HG03097 (cell line): Measurements from ENCODE around the gene SBNO2.

Source experiments
- ATAC-seq: cut with Tn5 transposase; IDR thresholded peaks from one replicate; pipeline ENCODE4 v1.9.1; 2021; ENCODE audit not compliant: unreplicated experiment, low FRiP score

SBNO2 gene

DNA sequence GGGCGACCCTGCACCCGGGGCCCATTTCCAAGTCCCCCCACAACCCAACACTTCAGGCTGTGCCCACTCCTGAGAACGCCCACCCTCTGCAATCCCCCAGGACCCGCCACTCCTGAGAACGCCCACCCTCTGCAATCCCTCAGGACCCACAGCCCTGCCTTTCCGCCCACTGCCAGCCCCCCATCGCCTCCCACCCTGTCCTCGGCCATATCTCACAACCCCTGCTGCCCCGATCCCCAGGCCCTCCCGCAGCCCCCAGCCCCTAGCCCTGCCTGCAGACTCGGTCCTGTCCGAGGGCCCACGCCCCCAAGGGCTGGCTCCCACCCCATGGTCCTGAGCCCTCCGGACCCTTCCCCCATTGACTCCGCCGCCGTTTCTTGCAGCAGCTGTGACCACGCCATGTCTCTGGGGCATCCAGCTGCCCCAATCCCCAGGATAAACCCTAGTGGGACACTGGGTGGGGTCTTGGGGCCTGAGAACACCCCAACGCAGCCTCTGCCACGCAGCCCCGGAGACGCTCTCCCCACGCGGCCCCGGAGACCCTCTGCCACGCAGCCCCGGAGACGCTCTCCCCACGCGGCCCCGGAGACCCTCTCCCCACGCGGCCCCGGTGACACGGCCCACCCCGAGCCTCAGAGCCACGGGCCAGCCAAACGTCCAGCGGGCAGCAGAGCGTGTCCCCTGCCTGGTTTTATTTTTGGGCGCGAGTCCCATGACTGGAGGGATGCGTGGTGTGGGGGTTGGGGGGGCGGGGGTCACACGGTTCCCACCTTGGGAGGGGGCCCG is 17.0 kb downstream of the SBNO2 start:
- no peak for ATAC-seq

GRCh38 chr19:1156305-1156801 is 17.7 kb downstream of the SBNO2 start:
- ATAC-seq: no peak

- ATAC-seq: no peak
Measured at GRCh38 chr19:1155352-1156304, 18.4 kb downstream of the SBNO2 start.

GRCh38 chr19:1154731-1155351 is 19.2 kb downstream of the SBNO2 start:
- no peak for ATAC-seq

DNA sequence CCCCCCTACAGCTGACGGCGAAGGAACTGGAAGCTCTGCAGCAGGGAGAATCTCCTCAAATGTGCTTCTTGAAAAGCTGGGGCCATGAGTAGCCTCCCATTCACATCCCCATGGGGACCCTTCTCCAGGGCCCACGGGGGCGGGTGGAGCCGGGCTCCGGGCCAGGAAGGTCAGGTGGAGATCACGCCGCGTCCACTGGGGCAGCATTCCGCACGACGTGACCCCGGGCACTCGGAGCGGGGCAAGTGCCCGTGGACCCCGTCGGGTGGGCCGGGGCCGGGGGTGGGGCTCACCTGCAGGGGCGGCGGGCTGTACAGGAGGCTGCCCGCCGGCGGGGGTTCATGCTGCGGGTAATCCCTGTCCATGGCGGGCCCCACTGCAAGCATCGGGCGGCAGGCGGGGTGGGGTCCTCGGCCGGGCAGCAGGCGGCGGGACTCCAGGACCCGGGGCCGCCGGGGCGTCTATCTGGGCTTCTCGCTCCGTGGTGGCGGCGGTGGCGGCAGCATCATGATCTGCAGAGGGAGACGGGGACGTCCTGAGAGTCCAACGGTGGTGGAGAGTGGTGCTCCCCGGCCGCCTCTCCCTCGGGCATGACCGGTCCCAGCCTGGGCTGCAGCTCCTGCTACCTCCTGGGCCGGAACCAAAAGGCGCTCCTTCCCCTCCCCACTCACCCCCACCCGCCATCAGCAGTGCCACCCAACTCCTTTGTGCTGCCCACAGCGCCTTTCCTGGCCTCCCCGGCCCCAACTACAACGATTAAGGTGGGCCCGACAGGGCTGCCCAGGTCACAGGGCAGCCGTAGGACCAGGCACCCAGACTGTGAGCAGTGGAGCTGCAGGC is 20.0 kb downstream of the SBNO2 start:
- ATAC-seq: no peak

DNA sequence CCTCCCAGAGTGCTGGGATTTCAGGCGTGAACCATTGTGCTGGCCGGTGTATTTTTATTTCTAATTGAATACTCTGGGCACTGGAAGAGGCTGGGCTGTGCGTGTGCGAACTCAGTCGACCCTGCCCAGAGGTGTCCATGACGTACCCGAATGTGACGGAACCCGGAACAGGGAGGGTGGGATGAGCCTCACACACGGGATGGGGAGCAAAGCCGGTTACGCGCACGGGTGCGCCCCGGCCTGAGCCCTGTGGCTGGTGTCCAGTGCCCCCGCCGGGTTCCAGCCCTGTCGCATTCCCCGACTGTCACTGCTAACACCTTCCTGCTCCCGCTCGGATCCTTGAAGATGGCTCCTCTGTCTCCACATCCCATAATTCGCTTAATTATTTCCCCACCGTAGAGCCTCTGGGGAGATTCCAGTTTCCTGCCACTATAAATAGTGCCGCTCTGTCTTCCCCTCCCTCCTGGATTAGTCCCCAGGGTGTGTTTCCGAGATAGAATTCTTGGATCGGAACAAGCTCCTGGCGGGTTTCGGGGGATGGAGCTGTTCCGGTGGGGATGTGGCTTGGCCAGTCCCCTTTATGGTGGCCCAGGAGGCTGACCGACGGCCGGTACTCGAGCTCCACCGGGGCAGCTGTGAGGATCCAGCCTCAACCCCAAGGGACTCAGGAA is 22.0 kb downstream of the SBNO2 start:
- ATAC-seq: no peak

GRCh38 chr19:1151037-1151724 is 22.9 kb downstream of the SBNO2 start:
- no peak for ATAC-seq

DNA sequence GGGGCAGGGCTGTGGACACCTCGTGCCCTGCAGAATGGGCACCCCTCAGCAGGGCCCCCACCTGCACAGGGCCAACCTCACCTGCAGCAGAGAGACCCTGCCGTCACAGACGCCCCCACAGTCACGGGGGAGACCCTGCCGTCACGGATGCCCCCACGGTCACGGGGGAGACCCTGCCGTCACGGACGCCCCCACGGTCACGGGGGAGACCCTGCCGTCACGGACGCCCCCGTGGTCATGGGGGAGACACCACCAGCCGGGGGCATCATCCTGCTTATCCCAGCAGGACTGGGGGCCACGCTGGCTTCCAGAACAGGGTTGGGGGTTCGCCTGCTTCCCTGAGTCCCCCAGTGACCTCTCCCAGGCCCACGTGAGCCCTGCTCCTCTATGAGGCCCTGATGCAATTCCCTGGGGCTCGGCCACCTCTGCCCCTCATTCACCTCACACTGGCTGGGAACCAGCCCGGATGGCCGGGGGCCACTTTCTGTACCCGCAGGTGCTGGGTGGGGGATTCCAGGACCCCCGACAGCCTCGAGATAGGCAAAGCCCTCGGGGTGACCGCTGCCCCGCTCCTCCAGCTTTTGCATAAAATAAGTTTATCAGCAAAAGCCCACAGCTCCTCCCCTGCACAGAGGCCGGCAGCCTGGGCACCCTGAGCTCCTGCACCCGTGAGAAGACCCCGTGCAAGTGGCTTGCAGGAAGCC is 23.6 kb downstream of the SBNO2 start:
- no peak for ATAC-seq

GRCh38 chr19:1149259-1150045 is 24.6 kb downstream of the SBNO2 start:
- no peak for ATAC-seq

DNA sequence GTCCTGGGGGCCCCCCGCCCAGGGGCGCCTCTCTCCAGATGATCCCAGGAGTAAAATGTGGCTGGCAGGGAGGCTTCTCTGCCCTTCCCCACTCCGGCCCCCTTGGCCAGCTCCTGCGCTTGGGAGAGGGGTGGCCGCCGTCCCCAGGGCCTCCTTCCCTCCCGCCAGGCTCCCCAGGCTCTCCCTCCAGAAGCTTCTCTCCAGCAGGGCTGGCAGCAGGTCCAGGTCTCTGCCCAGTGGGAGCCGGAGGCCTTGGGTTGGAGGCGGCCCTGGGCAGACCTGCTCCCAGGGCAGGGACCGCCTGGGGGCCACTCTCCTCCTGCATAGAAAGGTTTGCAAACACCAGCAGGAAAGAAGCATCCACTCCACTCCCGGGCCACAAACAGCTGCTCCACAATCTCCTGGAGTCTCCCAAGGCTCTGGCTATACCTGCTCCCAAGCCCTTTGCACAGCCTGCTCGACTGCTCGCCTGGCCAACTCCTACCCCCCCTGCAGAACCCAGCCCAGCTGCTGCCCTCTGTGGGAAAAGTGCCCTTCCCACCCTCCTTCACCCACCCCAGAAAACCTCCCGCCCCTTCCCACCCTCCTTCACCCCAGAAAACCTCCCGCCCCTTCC is 26.0 kb downstream of the SBNO2 start:
- no peak for ATAC-seq

- no peak for ATAC-seq
Measured at GRCh38 chr19:1146858-1147780, 26.9 kb downstream of the SBNO2 start.

GRCh38 chr19:1146412-1146699 is 27.7 kb downstream of the SBNO2 start:
- ATAC-seq: no peak

DNA sequence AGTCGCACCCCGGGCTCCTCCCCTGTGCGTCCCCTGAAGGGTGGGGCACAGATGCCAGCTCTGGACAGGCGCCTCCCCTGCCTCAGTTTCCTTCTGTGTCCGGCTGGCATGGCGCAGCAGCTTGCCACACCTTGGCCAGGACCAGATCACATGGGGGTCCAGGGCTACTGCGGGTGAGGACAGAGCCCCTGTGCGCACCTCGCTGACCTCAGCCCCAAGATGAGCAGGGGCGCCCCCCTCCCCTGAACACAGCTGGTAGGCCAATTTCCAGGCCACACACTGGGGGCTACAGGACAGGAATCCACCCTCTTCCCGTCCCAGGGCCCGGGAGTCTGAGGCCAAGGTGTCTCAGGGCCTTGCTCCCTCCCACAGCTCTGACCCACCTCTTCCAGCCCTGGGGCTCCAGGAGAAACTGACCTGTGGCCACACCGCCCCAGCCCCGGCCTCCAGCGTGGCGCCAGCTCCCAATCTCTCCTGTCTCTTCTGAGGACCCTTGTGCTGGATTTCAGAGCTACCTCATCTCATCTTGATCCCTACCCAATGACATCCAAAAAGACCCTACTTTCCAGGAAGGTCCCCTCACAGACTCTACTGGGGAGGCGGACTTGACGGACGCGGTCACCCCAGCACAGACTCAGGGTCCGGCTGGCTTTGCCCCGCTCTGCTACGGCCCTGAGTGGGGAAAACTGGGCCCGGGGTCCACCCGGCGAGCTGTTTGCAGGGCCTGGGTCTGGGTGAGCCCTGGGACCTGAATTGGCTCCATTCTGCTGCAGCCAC is 28.2 kb downstream of the SBNO2 start:
- ATAC-seq: no peak

DNA sequence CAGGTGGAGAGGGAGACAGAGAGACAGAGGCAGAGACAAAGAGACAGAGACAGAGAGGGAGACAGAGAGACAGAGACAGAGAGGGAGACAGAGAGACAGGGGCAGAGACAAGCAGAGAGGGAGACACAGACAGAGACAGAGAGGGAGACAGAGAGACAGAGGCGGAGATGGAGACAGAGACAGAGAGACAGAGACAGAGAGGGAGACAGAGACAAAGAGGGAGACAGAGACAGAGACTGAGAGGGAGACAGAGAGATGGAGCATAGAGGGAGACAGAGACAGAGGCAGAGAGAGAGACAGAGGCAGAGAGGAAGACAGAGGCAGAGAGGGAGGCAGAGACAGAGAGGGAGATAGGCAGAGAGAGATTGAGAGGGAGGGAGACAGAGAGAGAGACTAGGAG is 29.3 kb downstream of the SBNO2 start:
- no peak for ATAC-seq

- no peak for ATAC-seq
Measured at GRCh38 chr19:1143828-1144399, 30.2 kb downstream of the SBNO2 start.
